Measurements from ENCODE around the gene CMTM3. TPM values are rescaled to one million over a fixed set of nuclear protein-coding genes. Genes with fewer than 3 reads are reported as not detected.

CMTM3 gene
- total RNA-seq, 1 experiment from 2014 or later, result 12.8 TPM

DNA sequence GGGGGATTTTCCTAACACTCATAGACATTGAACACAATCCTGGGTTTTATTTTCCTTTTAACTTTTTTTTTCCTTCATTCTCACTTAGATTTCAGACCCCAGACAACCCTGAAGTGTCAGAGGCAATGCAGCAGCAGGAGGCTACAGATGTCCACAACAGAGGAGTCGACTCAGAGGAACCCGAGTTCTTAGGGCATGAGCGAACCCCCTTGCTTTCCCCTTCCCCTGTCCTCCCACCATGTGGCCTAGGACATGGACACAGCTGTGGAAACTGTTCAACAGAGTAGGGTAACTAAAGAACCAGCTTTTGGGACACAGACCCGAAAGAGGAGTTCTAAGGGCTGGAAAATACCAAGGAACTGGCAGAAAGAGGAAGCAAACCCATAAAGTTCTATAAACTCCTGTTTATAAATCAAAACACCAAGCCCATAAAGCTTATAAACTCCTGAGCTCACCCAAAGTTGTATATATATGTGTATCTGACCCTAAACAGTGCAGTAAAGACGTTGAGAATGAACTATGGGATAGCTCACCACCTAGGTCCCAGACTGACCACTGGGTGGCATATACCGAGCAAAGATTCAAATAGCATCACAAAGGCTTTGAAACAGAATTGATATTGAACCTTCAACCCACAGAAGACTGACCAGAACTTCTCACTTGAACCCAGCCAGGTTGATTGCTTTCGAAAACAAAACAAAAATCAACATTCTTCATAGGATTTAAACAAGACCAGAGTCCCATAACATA lies 58.1 kb downstream of the CMTM3 start:
- H3K27ac ChIP-seq (ENCODE audit: low read depth, low read length), result no peak overlapping the region
- no TSS peak for BruUV-seq (replicated peaks)
- peak; percentile 21 for DNase-seq (ENCODE audit: low read depth, low spot score)
- H3K36me3 ChIP-seq (ENCODE audit: control insufficient read depth in 1 of 2, insufficient read depth in 2 of 2, low read length in 2 of 2), result no peaks in the 10 kb centered on the region
- peaks cover 3 to 10% of the 10 kb centered on the region in 2 experiments; a peak in 2 of 4 replicates for H3K4me1 ChIP-seq (ENCODE audit: control insufficient read depth in 1 of 2, insufficient read depth in 2 of 2, low read length in 2 of 2)
- ChIA-PET CTCF (interaction anchor here (0.6 to 4.0 kb wide), 11 partner anchors 9 to 210 kb away, joined by 3 to 40 read pairs (median 6); partner anchors contain the start of genes DYNC1LI2 and NAE1), POLR2A (interaction anchor here (0.7 kb wide), 1 partner anchor 63 kb away, joined by 4 read pairs; no protein-coding TSS in a partner anchor), RAD21 (ENCODE audit: low non-redundant PET in 1 of 2, low total read pairs in 2 of 2, uncharacterized antibody in 2 of 2, unreplicated experiment in 2 of 2) (no interaction called here)
- peaks cover 34% of the 10 kb centered on the region; the same call in 1 of the 2 replicates for H3K79me2 ChIP-seq (ENCODE audit: insufficient read depth, low read length)
- intact Hi-C loops (cut with micrococcal nuclease), result no loop called here
- no peaks in the 10 kb centered on the region for H3K27me3 ChIP-seq (ENCODE audit: insufficient read depth, low read length)
- no peak overlapping the region for H3K4me2 ChIP-seq (ENCODE audit: low read length)
- H2AFZ ChIP-seq (ENCODE audit: low read depth, low read length, poor library complexity, severe bottlenecking), result no peak overlapping the region
- H3K4me3 ChIP-seq (replicated peaks in 1 of 2; ENCODE audit: low read depth in 1 of 2, low read length in 2 of 2), result no peak overlapping the region
- no peak for TF ChIP-seq FOSL1 (IDR thresholded peaks at IDR 0.05; ENCODE audit: low read depth)
- TF ChIP-seq EGR1 (IDR thresholded peaks at IDR 0.05; ENCODE audit: low read depth), result no peak
- TF ChIP-seq TCF7L2 (IDR thresholded peaks at IDR 0.05; ENCODE audit: borderline replicate concordance, extremely low read depth, insufficient read depth, insufficient read length), result no peak
- no peak for TF ChIP-seq JUND (IDR thresholded peaks at IDR 0.05)
- no peak for TF ChIP-seq POLR2A (IDR thresholded peaks at IDR 0.05; ENCODE audit: borderline replicate concordance, extremely low read depth, insufficient read depth, insufficient read length)
- TF ChIP-seq CEBPB (IDR thresholded peaks at IDR 0.05; ENCODE audit: low read depth), result no peak
- no peak for TF ChIP-seq SP1 (IDR thresholded peaks at IDR 0.05; ENCODE audit: low read depth)
- no peak for TF ChIP-seq CBX3 (IDR thresholded peaks at IDR 0.05; ENCODE audit: low read depth)
- no peak for TF ChIP-seq ZNF274 (IDR thresholded peaks at IDR 0.05; ENCODE audit: low read depth, low read length)
- no peak for TF ChIP-seq SIN3A (IDR thresholded peaks at IDR 0.05; ENCODE audit: low read depth)
- TF ChIP-seq ELF1 (IDR thresholded peaks at IDR 0.05; ENCODE audit: borderline replicate concordance, low read depth), result no peak
- TF ChIP-seq ZFX (IDR thresholded peaks at IDR 0.05), result no peak
- no peak for TF ChIP-seq EZH2 (IDR thresholded peaks at IDR 0.05)
- TF ChIP-seq, protein P1, sequence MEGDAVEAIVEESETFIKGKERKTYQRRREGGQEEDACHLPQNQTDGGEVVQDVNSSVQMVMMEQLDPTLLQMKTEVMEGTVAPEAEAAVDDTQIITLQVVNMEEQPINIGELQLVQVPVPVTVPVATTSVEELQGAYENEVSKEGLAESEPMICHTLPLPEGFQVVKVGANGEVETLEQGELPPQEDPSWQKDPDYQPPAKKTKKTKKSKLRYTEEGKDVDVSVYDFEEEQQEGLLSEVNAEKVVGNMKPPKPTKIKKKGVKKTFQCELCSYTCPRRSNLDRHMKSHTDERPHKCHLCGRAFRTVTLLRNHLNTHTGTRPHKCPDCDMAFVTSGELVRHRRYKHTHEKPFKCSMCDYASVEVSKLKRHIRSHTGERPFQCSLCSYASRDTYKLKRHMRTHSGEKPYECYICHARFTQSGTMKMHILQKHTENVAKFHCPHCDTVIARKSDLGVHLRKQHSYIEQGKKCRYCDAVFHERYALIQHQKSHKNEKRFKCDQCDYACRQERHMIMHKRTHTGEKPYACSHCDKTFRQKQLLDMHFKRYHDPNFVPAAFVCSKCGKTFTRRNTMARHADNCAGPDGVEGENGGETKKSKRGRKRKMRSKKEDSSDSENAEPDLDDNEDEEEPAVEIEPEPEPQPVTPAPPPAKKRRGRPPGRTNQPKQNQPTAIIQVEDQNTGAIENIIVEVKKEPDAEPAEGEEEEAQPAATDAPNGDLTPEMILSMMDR (IDR thresholded peaks at IDR 0.05 in 2 of 3, conservative IDR thresholded peaks at IDR 0.05 in 1 of 3; ENCODE audit: borderline replicate concordance in 1 of 3, insufficient read depth in 1 of 3, low read depth in 2 of 3, low read length in 2 of 3), result peak; percentile 48 to 70 (median 62); a peak in 4 of 6 replicates
- TF ChIP-seq RAD21 (IDR thresholded peaks at IDR 0.05; ENCODE audit: low read depth), result peak; percentile 56
- no peak for TF ChIP-seq SRF (IDR thresholded peaks at IDR 0.05; ENCODE audit: low read depth)
- TF ChIP-seq EZH2phosphoT487 (IDR thresholded peaks at IDR 0.05; ENCODE audit: borderline replicate concordance), result no peak
- no peak for TF ChIP-seq REST (IDR thresholded peaks at IDR 0.05; ENCODE audit: low read depth)
- peak; percentile 91 for ATAC-seq
- H3K9ac ChIP-seq (ENCODE audit: low read length), result no peak overlapping the region
- H3K9me2 ChIP-seq (ENCODE audit: insufficient read depth), result no peaks in the 10 kb centered on the region
- no peaks in the 10 kb centered on the region for H3K9me3 ChIP-seq (ENCODE audit: control insufficient read depth in 1 of 2, insufficient read depth in 1 of 2, low read depth in 1 of 2, low read length in 2 of 2)
- no peaks in the 10 kb centered on the region for H4K20me1 ChIP-seq (ENCODE audit: insufficient read depth)

All from HCT116 (cell line).